H1 (cell line): Measurements from ENCODE around the gene C5orf15. TPM values are rescaled to one million over a fixed set of nuclear protein-coding genes. Genes with fewer than 3 reads are reported as not detected.

Experiments used
- CTCF ChIA-PET: fragments of 300-600 bp; sonication (Branson Sonifier 250); formaldehyde crosslinking; loops from one replicate; lab custom pipeline; 2021; ENCODE audit not compliant: partially characterized antibody; lab: Charles Lee
- POLR2A ChIA-PET: fragments of 300-600 bp; sonication (Branson Sonifier 250); formaldehyde crosslinking; loops from one replicate; lab custom pipeline; 2021; ENCODE audit warnings: inconsistent platforms; ENCODE audit not compliant: partially characterized antibody; lab: Charles Lee
- DNase-seq, 2 experiments: peaks; one replicate each; pipeline versions ENCODE4 v3.0.0 to v3.0.0-alpha.2; 2010 to 2022; ENCODE audit warnings: low spot score in 2 of 2, low read depth in 1 of 2, mixed read lengths in 1 of 2
- FAIRE-seq: peaks from 2 replicates; lab custom pipeline; 2011; peaks lifted over from hg19 to GRCh38; lab: Jason Lieb, UNC
- H2AFZ ChIP-seq: 2 replicates; pipeline ENCODE4 v1.8.1; 2012; ENCODE audit warnings: low read length, inconsistent platforms
- H2AK5ac ChIP-seq: 2 replicates; pipeline ENCODE4 v1.6.1; 2013; ENCODE audit warnings: low read depth, low read length
- H2BK120ac ChIP-seq: replicated peaks from 2 replicates; pipeline ENCODE3; 2013; ENCODE audit warnings: low read depth, low read length, inconsistent platforms
- H2BK12ac ChIP-seq: 2 replicates; pipeline ENCODE4 v1.6.1; 2013; ENCODE audit warnings: low read depth, low read length
- H2BK15ac ChIP-seq: 2 replicates; pipeline ENCODE4 v1.6.1; 2013; ENCODE audit warnings: low read length
- H2BK20ac ChIP-seq: 2 replicates; pipeline ENCODE4 v1.6.1; 2013; ENCODE audit warnings: low read length
- H2BK5ac ChIP-seq: 2 replicates; pipeline ENCODE4 v1.6.1; 2013; ENCODE audit warnings: low read depth, low read length
- H3K14ac ChIP-seq: 2 replicates; pipeline ENCODE4 v1.6.1; 2013; ENCODE audit warnings: inconsistent platforms; ENCODE audit not compliant: insufficient read length
- H3K18ac ChIP-seq: 2 replicates; pipeline ENCODE4 v1.6.1; 2013; ENCODE audit warnings: low read length; ENCODE audit errors: extremely low read depth
- H3K23ac ChIP-seq: 2 replicates; pipeline ENCODE4 v1.6.1; 2013; ENCODE audit warnings: inconsistent platforms; ENCODE audit not compliant: insufficient read length
- H3K23me2 ChIP-seq: 2 replicates; pipeline ENCODE4 v1.6.1; 2013; ENCODE audit warnings: low read depth, low read length
- H3K27ac ChIP-seq: 2 replicates; pipeline ENCODE4 v1.6.1; 2011; ENCODE audit warnings: low read depth, low read length, inconsistent platforms
- H3K27me3 ChIP-seq, 4 experiments: replicated peaks in 1 of 4; 1 replicate in 1 of 4; 2 replicates in 3 of 4; pipeline versions ENCODE4 v1.6.1 to v1.8.1; 2011 to 2013; ENCODE audit warnings: low read length in 3 of 4, mild to moderate bottlenecking in 3 of 4, inconsistent platforms in 2 of 4, mixed read lengths in 2 of 4, moderate library complexity in 1 of 4; ENCODE audit not compliant: control insufficient read depth in 3 of 4, insufficient read depth in 3 of 4; ENCODE audit errors: extremely low read depth in 1 of 4
- H3K36me3 ChIP-seq, 4 experiments: 2 replicates each; pipeline versions ENCODE4 v1.6.1 to v1.8.1; 2011 to 2013; ENCODE audit warnings: mild to moderate bottlenecking in 4 of 4, low read length in 3 of 4, moderate library complexity in 2 of 4, control low read depth in 1 of 4, inconsistent platforms in 1 of 4; ENCODE audit not compliant: insufficient read depth in 4 of 4, control insufficient read depth in 2 of 4
- H3K4ac ChIP-seq: replicated peaks from 2 replicates; pipeline ENCODE3; 2013; ENCODE audit warnings: low read length, low read depth, mixed read lengths, inconsistent platforms; ENCODE audit not compliant: insufficient read length
- H3K4me1 ChIP-seq, 4 experiments: replicated peaks in 1 of 4; 1 replicate in 1 of 4; 2 replicates in 3 of 4; pipeline versions ENCODE4 v1.6.1 to v1.8.1; 2011 to 2013; ENCODE audit warnings: low read length in 3 of 4, inconsistent platforms in 2 of 4, mixed read lengths in 1 of 4; ENCODE audit not compliant: insufficient read depth in 4 of 4, control insufficient read depth in 3 of 4
- H3K4me2 ChIP-seq, 2 experiments: 2 replicates each; pipeline versions ENCODE4 v1.6.1 to v1.8.1; 2011 to 2013; ENCODE audit warnings: low read depth in 2 of 2, low read length in 2 of 2, control low read depth in 1 of 2, inconsistent platforms in 1 of 2, mild to moderate bottlenecking in 1 of 2; ENCODE audit not compliant: insufficient read depth in 1 of 2
- H3K4me3 ChIP-seq, 4 experiments: fragments of 200-600, 300-600 bp in 1 of 4; sonication (generic), shearing (Covaris generic), sonication (Bioruptor Twin) in 1 of 4; 2 replicates each; pipeline versions ENCODE4 v1.5.1 to v1.8.1; 2011 to 2016; ENCODE audit warnings: low read length in 4 of 4, low read depth in 3 of 4, control low read depth in 2 of 4, inconsistent platforms in 2 of 4, mild to moderate bottlenecking in 2 of 4, mixed read lengths in 1 of 4, moderate library complexity in 1 of 4; ENCODE audit not compliant: insufficient read depth in 2 of 4; ENCODE audit errors: extremely low read depth in 1 of 4
- H3K56ac ChIP-seq: replicated peaks from 2 replicates; pipeline ENCODE3; 2013; ENCODE audit warnings: low read depth, mild to moderate bottlenecking, mixed read lengths, low read length, inconsistent platforms; ENCODE audit not compliant: insufficient read length
- H3K79me1 ChIP-seq: 2 replicates; pipeline ENCODE4 v1.6.1; 2013; ENCODE audit warnings: low read depth, low read length, control low read depth
- H3K79me2 ChIP-seq, 2 experiments: 2 replicates each; pipeline versions ENCODE4 v1.6.1 to v1.8.1; 2012 to 2013; ENCODE audit warnings: low read length in 2 of 2, mild to moderate bottlenecking in 2 of 2, inconsistent platforms in 1 of 2; ENCODE audit not compliant: insufficient read depth in 2 of 2, control insufficient read depth in 1 of 2
- H3K9ac ChIP-seq, 4 experiments: replicated peaks in 1 of 4; 1 replicate in 1 of 4; 2 replicates in 3 of 4; pipeline versions ENCODE4 v1.6.1 to v1.8.1; 2011 to 2013; ENCODE audit warnings: low read depth in 3 of 4, low read length in 3 of 4, control low read depth in 2 of 4, mild to moderate bottlenecking in 2 of 4, moderate library complexity in 2 of 4, inconsistent platforms in 1 of 4; ENCODE audit errors: extremely low read depth in 1 of 4
- H3K9me3 ChIP-seq, 2 experiments: 2 replicates each; pipeline versions ENCODE4 v1.6.1 to v1.8.1; 2012 to 2013; ENCODE audit warnings: mild to moderate bottlenecking in 2 of 2, moderate library complexity in 2 of 2, control low read depth in 1 of 2, inconsistent platforms in 1 of 2, low read depth in 1 of 2, low read length in 1 of 2, mixed read lengths in 1 of 2; ENCODE audit not compliant: insufficient read depth in 2 of 2
- H4K20me1 ChIP-seq, 2 experiments: replicated peaks in 1 of 2; 2 replicates each; pipeline versions ENCODE3 to v1.8.1; 2011 to 2013; ENCODE audit warnings: inconsistent platforms in 2 of 2, low read length in 2 of 2, mild to moderate bottlenecking in 1 of 2; ENCODE audit not compliant: insufficient read depth in 2 of 2, control insufficient read depth in 1 of 2
- H4K5ac ChIP-seq: 2 replicates; pipeline ENCODE4 v1.6.1; 2013; ENCODE audit warnings: low read length, low read depth, mixed read lengths, inconsistent platforms; ENCODE audit not compliant: insufficient read length
- H4K8ac ChIP-seq: 2 replicates; pipeline ENCODE4 v1.8.0; 2013; ENCODE audit warnings: mild to moderate bottlenecking, moderate library complexity, low read length, inconsistent platforms; ENCODE audit not compliant: insufficient read depth; ENCODE audit errors: extremely low read depth
- H4K91ac ChIP-seq: replicated peaks from 2 replicates; pipeline ENCODE3; 2013; ENCODE audit warnings: low read length, mixed read lengths, inconsistent platforms; ENCODE audit not compliant: insufficient read length
- BRCA1 ChIP-seq: IDR thresholded peaks from 2 replicates; pipeline ENCODE4 v1.6.1; 2012; ENCODE audit warnings: low read depth, low read length, improper control_type of control experiment
- HDAC6 ChIP-seq: IDR thresholded peaks from one replicate; pipeline ENCODE4 v1.7.1; 2012; ENCODE audit warnings: low read depth, mild to moderate bottlenecking, inconsistent platforms, low read length, moderate library complexity
- KDM5A ChIP-seq: fragments of 200-600 bp; IDR thresholded peaks from 2 replicates; pipeline ENCODE4 v1.7.1; 2012; ENCODE audit warnings: mild to moderate bottlenecking, low read length, inconsistent platforms, mixed read lengths
- MAFK ChIP-seq: IDR thresholded peaks from 2 replicates; pipeline ENCODE4 v1.6.1; 2012; ENCODE audit warnings: low read depth, mild to moderate bottlenecking, improper control_type of control experiment, low read length
- POU5F1 ChIP-seq: IDR thresholded peaks from 2 replicates; pipeline ENCODE4 v1.6.1; 2011; ENCODE audit warnings: low read depth, mild to moderate bottlenecking, low read length, moderate library complexity
- RAD21 ChIP-seq, 2 experiments: IDR thresholded peaks in 1 of 2; conservative IDR thresholded peaks in 1 of 2; 2 replicates each; pipeline ENCODE4 v1.6.1; 2011; ENCODE audit warnings: low read depth in 2 of 2, low read length in 2 of 2, improper control_type of control experiment in 1 of 2, inconsistent platforms in 1 of 2, mild to moderate bottlenecking in 1 of 2, moderate library complexity in 1 of 2
- RFX5 ChIP-seq: IDR thresholded peaks from 2 replicates; pipeline ENCODE4 v1.6.1; 2011; ENCODE audit warnings: low read depth, low read length, improper control_type of control experiment, borderline replicate concordance
- RNF2 ChIP-seq: fragments of 200-900, 300-1000 bp; sonication (generic); IDR thresholded peaks from 2 replicates; pipeline ENCODE4 v1.7.1; 2016; ENCODE audit warnings: borderline replicate concordance, low read depth, mild to moderate bottlenecking, antibody characterized with exemption, low read length; ENCODE audit not compliant: poor library complexity, severe bottlenecking; ENCODE audit errors: missing control alignments
- TCF12 ChIP-seq: IDR thresholded peaks from 2 replicates; pipeline ENCODE4 v1.6.1; 2011; ENCODE audit warnings: low read depth, mild to moderate bottlenecking, low read length
- WGBS, 2 experiments: shearing (Covaris generic) in 1 of 2; methylation state at CpG; one replicate each; pipeline versions ENCODE4 v1.1.6 to v1.1.7; 2013 to 2015; ENCODE audit warnings: low lambda C conversion rate in 2 of 2, mixed read lengths in 2 of 2, inconsistent platforms in 1 of 2, low coverage in 1 of 2, missing lambda C conversion rate in 1 of 2; ENCODE audit not compliant: insufficient replicate concordance in 2 of 2, insufficient coverage in 1 of 2, insufficient read length in 1 of 2; ENCODE audit errors: extremely low coverage in 1 of 2, missing lambda C conversion rate in 1 of 2; 5-methylcytosine and 5-hydroxymethylcytosine counted together
- polyA plus RNA-seq, 7 experiments: library from polyadenylated mRNA; depleted of rRNA in 3 of 7; stranded (reverse) in 5 of 7; unstranded in 2 of 7; fragments of >200 nt in 5 of 7; fragments of 200-250 nt in 2 of 7; gene quantifications; 1 replicate in 5 of 7; 2 replicates in 1 of 7; 4 replicates in 1 of 7; pipeline versions ENCODE4 v1.2.1 to v1.2.3, GENCODE V29; 2011 to 2013; ENCODE audit warnings: missing spikeins in 2 of 7, mixed read lengths in 2 of 7
- total RNA-seq: library from RNA; stranded (reverse); fragmentation: NEBNext Ultra II Directional; extraction: Animal tissue kit (Norgen Biotek cat#: 25700); gene quantifications from 2 replicates; pipeline ENCODE4 v1.2.1, GENCODE V29; 2021
- TF ChIP-seq, protein P1 (sequence below): IDR thresholded peaks from 2 replicates; pipeline ENCODE4 v1.6.1; 2012; ENCODE audit warnings: inconsistent platforms

The C5orf15 gene
- total and polyA plus RNA-seq, 2 of the 8 experiments (the other 6 are each of a cell fraction or from before 2014, with no cell fraction given), result 31.7 to 39.3 TPM

DNA sequence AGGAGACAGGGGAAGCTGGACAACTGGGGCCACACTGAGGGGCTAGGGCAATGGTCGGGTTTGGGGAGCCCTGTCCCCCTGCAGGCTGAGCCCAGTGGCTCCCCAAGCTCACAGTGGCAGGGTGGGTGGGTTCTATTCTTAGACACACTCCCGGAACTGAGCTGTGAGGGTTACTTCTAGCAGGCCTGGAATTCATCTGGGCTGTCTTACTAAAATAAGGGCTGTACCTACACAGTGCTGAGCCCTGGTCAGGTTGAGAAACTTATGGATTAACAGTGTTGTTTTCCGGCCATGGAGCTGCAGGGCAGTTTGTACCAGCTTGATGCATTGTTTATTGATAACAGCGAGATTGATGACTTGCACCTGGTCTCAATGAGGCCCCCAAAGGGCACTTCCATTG is 58.8 kb downstream of the C5orf15 start:
- no peak overlapping the region for H3K56ac ChIP-seq
- no peak overlapping the region for H4K91ac ChIP-seq
- H3K4me1 ChIP-seq, result no peaks in the 10 kb centered on the region; a peak in 1 of 7 replicates
- no peak overlapping the region for H3K14ac ChIP-seq
- H3K18ac ChIP-seq, result no peak overlapping the region
- no peaks in the 10 kb centered on the region for H3K79me2 ChIP-seq
- ChIA-PET POLR2A (interaction anchor here (0.8 kb wide), 1 partner anchor 61 kb away, joined by 5 read pairs; no protein-coding TSS in a partner anchor), CTCF (interaction anchor here (0.6 to 1.8 kb wide), 9 partner anchors 13 to 283 kb away, joined by 3 to 6 read pairs (median 3); no protein-coding TSS in a partner anchor)
- H2BK12ac ChIP-seq, result no peak overlapping the region
- FAIRE-seq, result no peak
- H3K23me2 ChIP-seq, result no peaks in the 10 kb centered on the region
- no peak overlapping the region for H2AFZ ChIP-seq
- no peaks in the 10 kb centered on the region for H3K9me3 ChIP-seq
- H3K79me1 ChIP-seq, result no peaks in the 10 kb centered on the region
- H2AK5ac ChIP-seq, result no peak overlapping the region
- H3K23ac ChIP-seq, result no peak overlapping the region
- WGBS, 2 experiments, result 85% methylated on average over 4 of the region's 4 CpGs; no CpG with 5 or more reads in 1 of the 2 experiments
- H3K4me2 ChIP-seq, result no peak overlapping the region
- H3K36me3 ChIP-seq, result no peaks in the 10 kb centered on the region; a peak in 1 of 8 replicates
- no peak overlapping the region for H2BK5ac ChIP-seq
- H4K8ac ChIP-seq, result no peak overlapping the region
- H3K27ac ChIP-seq, result no peak overlapping the region
- H2BK120ac ChIP-seq, result no peak overlapping the region
- H3K4ac ChIP-seq, result no peak overlapping the region
- no peak overlapping the region for H3K4me3 ChIP-seq
- no peak for DNase-seq
- H2BK15ac ChIP-seq, result no peak overlapping the region
- no peak overlapping the region for H3K9ac ChIP-seq
- no peak overlapping the region for H2BK20ac ChIP-seq
- TF ChIP-seq BRCA1, result no peak
- TF ChIP-seq HDAC6, result no peak
- no peak for TF ChIP-seq RNF2
- TF ChIP-seq POU5F1, result no peak
- TF ChIP-seq TCF12, result no peak
- TF ChIP-seq RAD21 (IDR thresholded peaks at IDR 0.05 in 1 of 2, conservative IDR thresholded peaks at IDR 0.05 in 1 of 2; ENCODE audit: low read depth in 2 of 2, low read length in 2 of 2), result no peak
- TF ChIP-seq KDM5A, result no peak
- no peak for TF ChIP-seq RFX5
- TF ChIP-seq, protein P1, sequence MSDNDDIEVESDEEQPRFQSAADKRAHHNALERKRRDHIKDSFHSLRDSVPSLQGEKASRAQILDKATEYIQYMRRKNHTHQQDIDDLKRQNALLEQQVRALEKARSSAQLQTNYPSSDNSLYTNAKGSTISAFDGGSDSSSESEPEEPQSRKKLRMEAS, result no peak
- TF ChIP-seq MAFK, result no peak
- H4K20me1 ChIP-seq, result no peaks in the 10 kb centered on the region
- H3K27me3 ChIP-seq, result no peaks in the 10 kb centered on the region
- H4K5ac ChIP-seq, result no peak overlapping the region
